Liver (tissue), 9 donors: Measurements from ENCODE around the gene CLMN. TPM values are rescaled to one million over a fixed set of nuclear protein-coding genes. Genes with fewer than 3 reads are reported as not detected.
"Not testable (repeated sequence)": the region's sequence is repeated elsewhere in the genome, so short reads cannot be mapped to it uniquely, and the experiment has no call there.

Experiments used
- DNase-seq: peaks from one replicate; pipeline ENCODE4 v3.0.0-alpha.2; 2017; ENCODE audit warnings: low spot score
- H3K27ac ChIP-seq, 2 donors: one replicate each; pipeline ENCODE4 v1.7.0; 2013; ENCODE audit warnings: inconsistent platforms in 2 of 2, low read length in 2 of 2, control low read depth in 1 of 2, low read depth in 1 of 2, mild to moderate bottlenecking in 1 of 2
- H3K27me3 ChIP-seq, 4 donors: one replicate each; pipeline versions ENCODE4 v1.6.1 to v1.7.0; 2013; ENCODE audit warnings: low read length in 3 of 4, inconsistent platforms in 1 of 4, mild to moderate bottlenecking in 1 of 4, moderate library complexity in 1 of 4; ENCODE audit not compliant: control insufficient read depth in 4 of 4, insufficient read depth in 4 of 4
- H3K36me3 ChIP-seq, 4 donors: one replicate each; pipeline versions ENCODE4 v1.6.1 to v1.7.0; 2013; ENCODE audit warnings: low read length in 3 of 4, mild to moderate bottlenecking in 3 of 4, low read depth in 1 of 4, moderate library complexity in 1 of 4; ENCODE audit not compliant: control insufficient read depth in 4 of 4, insufficient read depth in 3 of 4
- H3K4me1 ChIP-seq, 4 donors: one replicate each; pipeline versions ENCODE4 v1.6.1 to v1.7.0; 2013; ENCODE audit warnings: low read length in 3 of 4, mild to moderate bottlenecking in 3 of 4, moderate library complexity in 1 of 4; ENCODE audit not compliant: control insufficient read depth in 4 of 4, insufficient read depth in 4 of 4
- H3K4me3 ChIP-seq, 3 donors: one replicate each; pipeline versions ENCODE4 v1.6.1 to v1.7.0; 2013; ENCODE audit warnings: low read length in 3 of 3, control low read depth in 1 of 3, low read depth in 1 of 3, mild to moderate bottlenecking in 1 of 3
- H3K9ac ChIP-seq, 2 donors: one replicate each; pipeline ENCODE4 v1.7.0; 2013; ENCODE audit warnings: low read length in 2 of 2, mild to moderate bottlenecking in 2 of 2, moderate library complexity in 2 of 2, control low read depth in 1 of 2, low read depth in 1 of 2
- H3K9me3 ChIP-seq, 4 donors: one replicate each; pipeline versions ENCODE4 v1.6.1 to v1.7.0; 2013; ENCODE audit warnings: low read length in 3 of 4; ENCODE audit not compliant: control insufficient read depth in 4 of 4
- EGR1 ChIP-seq, 2 donors: IDR thresholded peaks; 2 replicates each; pipeline ENCODE4 v1.6.1; 2016 to 2018; ENCODE audit warnings: antibody characterized with exemption in 2 of 2, low read depth in 2 of 2
- FOXA1 ChIP-seq: IDR thresholded peaks from 2 replicates; pipeline ENCODE4 v1.6.1; 2016; ENCODE audit warnings: antibody characterized with exemption
- FOXA2 ChIP-seq: IDR thresholded peaks from 2 replicates; pipeline ENCODE4 v1.6.1; 2016; ENCODE audit warnings: antibody characterized with exemption
- GABPA ChIP-seq, 2 donors: IDR thresholded peaks in 1 of 2; conservative IDR thresholded peaks in 1 of 2; 2 replicates each; pipeline ENCODE4 v1.6.1; 2016; ENCODE audit warnings: antibody characterized with exemption in 2 of 2, mild to moderate bottlenecking in 1 of 2, moderate library complexity in 1 of 2
- HNF4A ChIP-seq, 2 donors: conservative IDR thresholded peaks; 2 replicates each; pipeline ENCODE4 v1.6.1; 2016; ENCODE audit warnings: antibody characterized with exemption in 2 of 2, mild to moderate bottlenecking in 2 of 2
- HNF4G ChIP-seq: IDR thresholded peaks from 2 replicates; pipeline ENCODE4 v1.6.1; 2016; ENCODE audit warnings: antibody characterized with exemption
- JUND ChIP-seq, 2 donors: IDR thresholded peaks; 2 replicates each; pipeline ENCODE4 v1.6.1; 2016; ENCODE audit warnings: antibody characterized with exemption in 2 of 2
- NR2F2 ChIP-seq: IDR thresholded peaks from 2 replicates; pipeline ENCODE4 v1.6.1; 2016; ENCODE audit warnings: antibody characterized with exemption
- RAD21 ChIP-seq, 2 donors: IDR thresholded peaks; 2 replicates each; pipeline ENCODE4 v1.6.1; 2016; ENCODE audit warnings: antibody characterized with exemption in 2 of 2, mild to moderate bottlenecking in 2 of 2
- RXRA ChIP-seq, 2 donors: IDR thresholded peaks; 2 replicates each; pipeline ENCODE4 v1.6.1; 2017 to 2018; ENCODE audit warnings: antibody characterized with exemption in 2 of 2, mild to moderate bottlenecking in 1 of 2
- SP1 ChIP-seq: IDR thresholded peaks from 2 replicates; pipeline ENCODE4 v1.6.1; 2018; ENCODE audit warnings: antibody characterized with exemption, mild to moderate bottlenecking
- TAF1 ChIP-seq: conservative IDR thresholded peaks from 2 replicates; pipeline ENCODE4 v1.6.1; 2016; ENCODE audit warnings: antibody characterized with exemption, mild to moderate bottlenecking
- YY1 ChIP-seq: IDR thresholded peaks from 2 replicates; pipeline ENCODE4 v1.6.1; 2016; ENCODE audit warnings: antibody characterized with exemption, mild to moderate bottlenecking
- WGBS: extraction: QIAGEN DNeasy Blood & Tissue Kit; methylation state at CpG from one replicate; pipeline ENCODE4 v1.1.7; 2013; 5-methylcytosine and 5-hydroxymethylcytosine counted together
- polyA plus RNA-seq, 2 donors: library from polyadenylated mRNA; stranded (reverse) in 1 of 2; unstranded in 1 of 2; fragments of 200-250 nt in 1 of 2; fragments of >200 nt in 1 of 2; fragmentation: Nextera tagmentation in 1 of 2; extraction: Ambion mirVana in 1 of 2; gene quantifications; one replicate each; pipeline versions ENCODE4 v1.2.1 to v1.2.3, GENCODE V29; 2013 to 2015
- total RNA-seq, 2 donors: library from RNA; depleted of rRNA; stranded (reverse); fragments of >200 nt; gene quantifications; one replicate each; pipeline ENCODE4 v1.2.3, GENCODE V29; 2014
- TF ChIP-seq, protein P1 (sequence below): IDR thresholded peaks from 2 replicates; pipeline ENCODE4 v1.6.1; 2016; ENCODE audit warnings: antibody characterized with exemption
- TF ChIP-seq, protein P2 (sequence below): IDR thresholded peaks from 2 replicates; pipeline ENCODE4 v1.6.1; 2016; ENCODE audit warnings: antibody characterized with exemption
- TF ChIP-seq, protein P3 (sequence below): IDR thresholded peaks from 2 replicates; pipeline ENCODE4 v1.6.1; 2016; ENCODE audit warnings: antibody characterized with exemption, mild to moderate bottlenecking
- TF ChIP-seq, protein P4 (sequence below): fragments of 150-350 bp; IDR thresholded peaks from 2 replicates; pipeline ENCODE4 v1.5.1; 2017; ENCODE audit warnings: improper control_type of control experiment, low read depth, low read length; ENCODE audit not compliant: missing input control
- TF ChIP-seq, protein P5 (sequence below): IDR thresholded peaks from 2 replicates; pipeline ENCODE4 v1.6.1; 2016; ENCODE audit warnings: antibody characterized with exemption
- donor health status: healthy.
- donor health status: healthy.
- donor health status: healthy.
- donor health status: healthy.
- donor health status: healthy.

Gene CLMN
- total and polyA plus RNA-seq, 4 donors, result 6.0 to 41.1 (median 24.1) TPM

DNA sequence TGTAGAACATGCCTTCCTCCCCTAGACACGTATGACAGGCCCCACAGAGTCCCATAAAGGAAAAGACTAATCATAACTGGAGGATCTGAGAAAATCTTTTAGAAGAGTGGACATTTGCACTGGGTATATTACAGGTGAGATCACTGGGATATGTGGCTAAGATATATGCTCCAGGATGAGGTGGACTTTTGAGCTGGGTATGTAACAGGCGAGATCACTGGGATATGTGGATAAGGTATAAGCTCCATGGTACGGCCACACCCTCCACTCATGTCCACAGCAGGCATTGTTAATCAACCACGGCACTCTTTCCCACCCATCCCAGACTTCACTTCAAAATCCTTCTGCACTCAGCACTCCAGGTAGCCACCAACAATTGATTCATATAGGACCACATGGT is 34.1 kb downstream of the CLMN start (continued):
- TF ChIP-seq, protein P1, sequence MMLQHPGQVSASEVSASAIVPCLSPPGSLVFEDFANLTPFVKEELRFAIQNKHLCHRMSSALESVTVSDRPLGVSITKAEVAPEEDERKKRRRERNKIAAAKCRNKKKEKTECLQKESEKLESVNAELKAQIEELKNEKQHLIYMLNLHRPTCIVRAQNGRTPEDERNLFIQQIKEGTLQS, result no peak
- TF ChIP-seq EGR1 (IDR thresholded peaks at IDR 0.05; ENCODE audit: low read depth in 2 of 2) (no peak), YY1 (no peak), JUND (IDR thresholded peaks at IDR 0.05) (no peak), HNF4A (conservative IDR thresholded peaks at IDR 0.05) (no peak)
- TF ChIP-seq, protein P2, sequence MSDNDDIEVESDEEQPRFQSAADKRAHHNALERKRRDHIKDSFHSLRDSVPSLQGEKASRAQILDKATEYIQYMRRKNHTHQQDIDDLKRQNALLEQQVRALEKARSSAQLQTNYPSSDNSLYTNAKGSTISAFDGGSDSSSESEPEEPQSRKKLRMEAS, result no peak

DNA sequence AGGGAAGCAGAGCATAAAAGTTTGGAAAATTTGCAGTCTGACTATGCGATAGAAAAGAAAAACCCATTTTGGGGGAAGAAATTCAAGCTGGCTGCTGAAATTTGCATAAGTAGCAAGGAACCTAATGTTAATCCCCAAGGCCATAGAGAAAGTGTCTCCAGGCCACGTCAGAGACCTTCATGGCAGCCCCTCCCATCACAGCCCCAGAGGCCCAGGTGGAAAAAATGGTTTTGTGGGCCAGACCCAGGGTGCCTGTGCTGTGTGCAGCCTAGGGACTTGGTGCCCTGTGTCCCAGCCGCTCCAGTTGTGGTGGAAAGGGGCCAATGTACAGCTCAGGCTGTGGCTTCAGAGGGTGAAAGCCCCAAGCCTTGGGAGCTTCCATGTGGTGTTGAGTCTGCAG is 35.9 kb downstream of the CLMN start:
- not testable (repeated sequence) for DNase-seq, H3K9ac ChIP-seq, H3K9me3 ChIP-seq, H3K27ac ChIP-seq, H3K4me3 ChIP-seq, H3K36me3 ChIP-seq, H3K27me3 ChIP-seq
- H3K4me1 ChIP-seq, result peaks cover 0 to 12% (median 4%) of the 10 kb centered on the region in 4 donors
- WGBS, result 88% methylated on average over 3 of the region's 3 CpGs

DNA sequence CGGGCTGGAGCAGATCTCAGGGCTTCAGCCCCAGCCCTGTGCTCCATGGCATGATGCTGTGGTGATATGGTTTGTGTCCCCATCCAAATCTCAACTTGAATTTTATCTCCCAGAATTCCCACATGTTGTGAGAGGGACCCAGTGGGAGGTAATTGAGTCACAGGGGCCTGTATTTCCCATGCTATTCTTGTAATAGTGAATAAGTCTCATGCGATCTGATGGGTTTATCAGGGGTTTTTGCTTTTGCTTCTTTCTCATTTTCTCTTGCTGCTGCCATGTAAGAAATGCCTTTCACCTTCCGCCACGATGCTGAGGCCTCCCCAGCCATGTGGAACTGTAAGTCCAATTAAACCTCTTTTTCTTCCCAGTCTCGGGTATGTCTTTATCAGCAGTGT is 36.7 kb downstream of the CLMN start:
- WGBS, result 83% methylated on average over 5 of the region's 5 CpGs
- H3K36me3 ChIP-seq, H3K27me3 ChIP-seq, H3K4me3 ChIP-seq, H3K27ac ChIP-seq, H3K9me3 ChIP-seq, H3K9ac ChIP-seq, DNase-seq: not testable (repeated sequence)
- H3K4me1 ChIP-seq, result peaks cover 0 to 12% (median 4%) of the 10 kb centered on the region in 4 donors

DNA sequence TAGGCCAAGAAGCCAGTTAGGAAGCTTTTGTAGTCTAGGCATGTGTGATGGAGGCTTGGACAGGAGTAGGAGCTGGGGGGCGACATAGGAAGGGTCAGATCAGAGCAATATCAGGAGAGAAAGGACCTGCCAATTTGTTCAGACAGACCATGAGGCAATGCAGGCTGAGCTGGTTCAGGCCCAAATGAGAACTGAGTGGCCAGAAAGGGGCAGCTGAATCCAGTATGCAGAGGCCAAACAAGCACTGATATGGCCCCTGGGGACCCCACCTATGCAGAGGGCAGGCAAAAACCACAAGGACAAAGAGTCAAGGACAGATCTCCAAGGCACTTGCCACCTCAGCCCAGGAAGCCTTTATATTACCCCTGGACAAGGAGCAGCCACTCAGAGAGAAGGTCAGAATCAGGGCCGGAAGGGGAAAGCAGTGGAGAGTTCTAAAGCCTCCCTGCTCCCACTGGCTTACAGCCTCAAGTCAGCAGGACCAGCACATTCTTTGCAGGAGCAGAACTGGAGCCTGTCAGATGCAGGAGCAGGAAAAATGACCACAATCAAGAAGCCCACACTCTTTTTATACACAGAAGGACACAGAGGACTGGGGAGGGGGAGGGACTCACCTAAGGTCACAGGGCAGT is 37.2 kb downstream of the CLMN start:
- H3K27ac ChIP-seq, result no peak overlapping the region
- no peaks in the 10 kb centered on the region for H3K27me3 ChIP-seq
- no peaks in the 10 kb centered on the region for H3K36me3 ChIP-seq
- WGBS, result 39% methylated on average over 2 of the region's 2 CpGs
- peaks cover 0 to 12% (median 4%) of the 10 kb centered on the region in 4 donors for H3K4me1 ChIP-seq
- TF ChIP-seq HNF4G, result no peak
- no peak for TF ChIP-seq FOXA2
- TF ChIP-seq FOXA1, result no peak
- no peak for TF ChIP-seq NR2F2
- no peak for TF ChIP-seq GABPA (IDR thresholded peaks at IDR 0.05 in 1 of 2, conservative IDR thresholded peaks at IDR 0.05 in 1 of 2)
- TF ChIP-seq JUND (IDR thresholded peaks at IDR 0.05), result no peak
- TF ChIP-seq TAF1, result no peak
- TF ChIP-seq, protein P3, sequence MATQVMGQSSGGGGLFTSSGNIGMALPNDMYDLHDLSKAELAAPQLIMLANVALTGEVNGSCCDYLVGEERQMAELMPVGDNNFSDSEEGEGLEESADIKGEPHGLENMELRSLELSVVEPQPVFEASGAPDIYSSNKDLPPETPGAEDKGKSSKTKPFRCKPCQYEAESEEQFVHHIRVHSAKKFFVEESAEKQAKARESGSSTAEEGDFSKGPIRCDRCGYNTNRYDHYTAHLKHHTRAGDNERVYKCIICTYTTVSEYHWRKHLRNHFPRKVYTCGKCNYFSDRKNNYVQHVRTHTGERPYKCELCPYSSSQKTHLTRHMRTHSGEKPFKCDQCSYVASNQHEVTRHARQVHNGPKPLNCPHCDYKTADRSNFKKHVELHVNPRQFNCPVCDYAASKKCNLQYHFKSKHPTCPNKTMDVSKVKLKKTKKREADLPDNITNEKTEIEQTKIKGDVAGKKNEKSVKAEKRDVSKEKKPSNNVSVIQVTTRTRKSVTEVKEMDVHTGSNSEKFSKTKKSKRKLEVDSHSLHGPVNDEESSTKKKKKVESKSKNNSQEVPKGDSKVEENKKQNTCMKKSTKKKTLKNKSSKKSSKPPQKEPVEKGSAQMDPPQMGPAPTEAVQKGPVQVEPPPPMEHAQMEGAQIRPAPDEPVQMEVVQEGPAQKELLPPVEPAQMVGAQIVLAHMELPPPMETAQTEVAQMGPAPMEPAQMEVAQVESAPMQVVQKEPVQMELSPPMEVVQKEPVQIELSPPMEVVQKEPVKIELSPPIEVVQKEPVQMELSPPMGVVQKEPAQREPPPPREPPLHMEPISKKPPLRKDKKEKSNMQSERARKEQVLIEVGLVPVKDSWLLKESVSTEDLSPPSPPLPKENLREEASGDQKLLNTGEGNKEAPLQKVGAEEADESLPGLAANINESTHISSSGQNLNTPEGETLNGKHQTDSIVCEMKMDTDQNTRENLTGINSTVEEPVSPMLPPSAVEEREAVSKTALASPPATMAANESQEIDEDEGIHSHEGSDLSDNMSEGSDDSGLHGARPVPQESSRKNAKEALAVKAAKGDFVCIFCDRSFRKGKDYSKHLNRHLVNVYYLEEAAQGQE, result no peak
- TF ChIP-seq RXRA (IDR thresholded peaks at IDR 0.05), result no peak
- TF ChIP-seq, protein P4, sequence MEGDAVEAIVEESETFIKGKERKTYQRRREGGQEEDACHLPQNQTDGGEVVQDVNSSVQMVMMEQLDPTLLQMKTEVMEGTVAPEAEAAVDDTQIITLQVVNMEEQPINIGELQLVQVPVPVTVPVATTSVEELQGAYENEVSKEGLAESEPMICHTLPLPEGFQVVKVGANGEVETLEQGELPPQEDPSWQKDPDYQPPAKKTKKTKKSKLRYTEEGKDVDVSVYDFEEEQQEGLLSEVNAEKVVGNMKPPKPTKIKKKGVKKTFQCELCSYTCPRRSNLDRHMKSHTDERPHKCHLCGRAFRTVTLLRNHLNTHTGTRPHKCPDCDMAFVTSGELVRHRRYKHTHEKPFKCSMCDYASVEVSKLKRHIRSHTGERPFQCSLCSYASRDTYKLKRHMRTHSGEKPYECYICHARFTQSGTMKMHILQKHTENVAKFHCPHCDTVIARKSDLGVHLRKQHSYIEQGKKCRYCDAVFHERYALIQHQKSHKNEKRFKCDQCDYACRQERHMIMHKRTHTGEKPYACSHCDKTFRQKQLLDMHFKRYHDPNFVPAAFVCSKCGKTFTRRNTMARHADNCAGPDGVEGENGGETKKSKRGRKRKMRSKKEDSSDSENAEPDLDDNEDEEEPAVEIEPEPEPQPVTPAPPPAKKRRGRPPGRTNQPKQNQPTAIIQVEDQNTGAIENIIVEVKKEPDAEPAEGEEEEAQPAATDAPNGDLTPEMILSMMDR, result no peak
- no peak for TF ChIP-seq EGR1 (IDR thresholded peaks at IDR 0.05; ENCODE audit: low read depth in 2 of 2)
- TF ChIP-seq RAD21 (IDR thresholded peaks at IDR 0.05), result no peak
- TF ChIP-seq YY1, result no peak
- no peak for TF ChIP-seq SP1
- TF ChIP-seq, protein P2, result no peak
- TF ChIP-seq, protein P5, sequence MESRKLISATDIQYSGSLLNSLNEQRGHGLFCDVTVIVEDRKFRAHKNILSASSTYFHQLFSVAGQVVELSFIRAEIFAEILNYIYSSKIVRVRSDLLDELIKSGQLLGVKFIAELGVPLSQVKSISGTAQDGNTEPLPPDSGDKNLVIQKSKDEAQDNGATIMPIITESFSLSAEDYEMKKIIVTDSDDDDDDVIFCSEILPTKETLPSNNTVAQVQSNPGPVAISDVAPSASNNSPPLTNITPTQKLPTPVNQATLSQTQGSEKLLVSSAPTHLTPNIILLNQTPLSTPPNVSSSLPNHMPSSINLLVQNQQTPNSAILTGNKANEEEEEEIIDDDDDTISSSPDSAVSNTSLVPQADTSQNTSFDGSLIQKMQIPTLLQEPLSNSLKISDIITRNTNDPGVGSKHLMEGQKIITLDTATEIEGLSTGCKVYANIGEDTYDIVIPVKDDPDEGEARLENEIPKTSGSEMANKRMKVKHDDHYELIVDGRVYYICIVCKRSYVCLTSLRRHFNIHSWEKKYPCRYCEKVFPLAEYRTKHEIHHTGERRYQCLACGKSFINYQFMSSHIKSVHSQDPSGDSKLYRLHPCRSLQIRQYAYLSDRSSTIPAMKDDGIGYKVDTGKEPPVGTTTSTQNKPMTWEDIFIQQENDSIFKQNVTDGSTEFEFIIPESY, result no peak
- no peak for TF ChIP-seq HNF4A (conservative IDR thresholded peaks at IDR 0.05)
- TF ChIP-seq, protein P1, result no peak
- no peak overlapping the region for H3K9ac ChIP-seq
- no peak overlapping the region for H3K4me3 ChIP-seq
- H3K9me3 ChIP-seq, result no peaks in the 10 kb centered on the region
- DNase-seq, result no peak
